Measurements from ENCODE around the gene BRINP3.

Gene BRINP3

GRCh38 chr1:190169311-190170067 is 308.2 kb downstream of the BRINP3 start:
- Histone ChIP-seq H3K4me1 (ENCODE audit: control insufficient read depth, insufficient read depth, low read length) (no peaks in the 10 kb centered on the region), H3K9me3 (ENCODE audit: control insufficient read depth, insufficient read depth, low read depth, low read length) (no peaks in the 10 kb centered on the region), H3K4me3 (ENCODE audit: low read depth, low read length) (no peak overlapping the region), H3K36me3 (ENCODE audit: control insufficient read depth in 2 of 2, insufficient read depth in 1 of 2, low read length in 2 of 2) (no peaks in the 10 kb centered on the region), H3K27ac (ENCODE audit: extremely low read depth, low read depth, low read length) (no peak overlapping the region)
- ChIA-PET POLR2A (no interaction called here), CTCF (no interaction called here)
- TF ChIP-seq WT1 (tag by site-specific recombination; IDR thresholded peaks at IDR 0.05) (no peak), KLF7 (tag by site-specific recombination; IDR thresholded peaks at IDR 0.05; ENCODE audit: borderline replicate concordance) (no peak), ZNF324 (tag by site-specific recombination; IDR thresholded peaks at IDR 0.05) (no peak), ZNF501 (tag by site-specific recombination; IDR thresholded peaks at IDR 0.05) (no peak), ZNF600 (tag by site-specific recombination; IDR thresholded peaks at IDR 0.05) (no peak), ZNF112 (tag by site-specific recombination; IDR thresholded peaks at IDR 0.05) (no peak), ZNF776 (tag by site-specific recombination; IDR thresholded peaks at IDR 0.05; ENCODE audit: borderline replicate concordance) (no peak), ZNF174 (tag by site-specific recombination; IDR thresholded peaks at IDR 0.05) (no peak), ZNF311 (tag by site-specific recombination; IDR thresholded peaks at IDR 0.05; ENCODE audit: borderline replicate concordance) (no peak)

GRCh38 chr1:190168893-190169280 is 308.8 kb downstream of the BRINP3 start:
- TF ChIP-seq INSM2 (tag by site-specific recombination; IDR thresholded peaks at IDR 0.05) = no peak
- no peak for TF ChIP-seq REST (tag by site-specific recombination; IDR thresholded peaks at IDR 0.05)
- TF ChIP-seq ZNF423 (tag by site-specific recombination; IDR thresholded peaks at IDR 0.05) = no peak
- no peak for TF ChIP-seq ZNF184 (tag by site-specific recombination; IDR thresholded peaks at IDR 0.05)
- no peak for TF ChIP-seq ZNF132 (tag by site-specific recombination; IDR thresholded peaks at IDR 0.05; ENCODE audit: borderline replicate concordance)
- H3K9me3 ChIP-seq (ENCODE audit: control insufficient read depth, insufficient read depth, low read depth, low read length) = no peaks in the 10 kb centered on the region
- no peak overlapping the region for H3K27ac ChIP-seq (ENCODE audit: extremely low read depth, low read depth, low read length)
- ChIA-PET CTCF (no interaction called here), POLR2A (no interaction called here)
- no peak overlapping the region for H3K4me3 ChIP-seq (ENCODE audit: low read depth, low read length)
- no peaks in the 10 kb centered on the region for H3K4me1 ChIP-seq (ENCODE audit: control insufficient read depth, insufficient read depth, low read length)
- H3K36me3 ChIP-seq (ENCODE audit: control insufficient read depth in 2 of 2, insufficient read depth in 1 of 2, low read length in 2 of 2) = no peaks in the 10 kb centered on the region

GRCh38 chr1:190168116-190168892 is 309.4 kb downstream of the BRINP3 start:
- ChIA-PET CTCF (no interaction called here), POLR2A (no interaction called here)
- Histone ChIP-seq H3K4me3 (ENCODE audit: low read depth, low read length) (no peak overlapping the region), H3K9me3 (ENCODE audit: control insufficient read depth, insufficient read depth, low read depth, low read length) (no peaks in the 10 kb centered on the region), H3K27ac (ENCODE audit: extremely low read depth, low read depth, low read length) (no peak overlapping the region), H3K4me1 (ENCODE audit: control insufficient read depth, insufficient read depth, low read length) (no peaks in the 10 kb centered on the region), H3K36me3 (ENCODE audit: control insufficient read depth in 2 of 2, insufficient read depth in 1 of 2, low read length in 2 of 2) (no peaks in the 10 kb centered on the region)
- no peak for TF ChIP-seq ZIC2 (tag by site-specific recombination; IDR thresholded peaks at IDR 0.05)
- TF ChIP-seq WT1 (tag by site-specific recombination; IDR thresholded peaks at IDR 0.05) = no peak
- TF ChIP-seq ZFHX2 (tag by site-specific recombination; conservative IDR thresholded peaks at IDR 0.05) = no peak
- TF ChIP-seq KLF17 (tag by site-specific recombination; IDR thresholded peaks at IDR 0.05) = no peak
- TF ChIP-seq PRDM2 (tag by site-specific recombination; IDR thresholded peaks at IDR 0.05; ENCODE audit: borderline replicate concordance) = no peak

Data from HEK293 (cell line).